Sigmoid colon (tissue), 4 donors: ENCODE results near the gene PCGF3.

ENCODE experiments used
- CTCF ChIP-seq, 4 experiments: fragments of 450-650 bp in 3 of 4; fragments of 200-600 bp in 1 of 4; IDR thresholded peaks; one replicate each; pipeline ENCODE4 v1.5.1; 2016 to 2019; ENCODE audit warnings: antibody characterized with exemption in 4 of 4, mild to moderate bottlenecking in 3 of 4, moderate library complexity in 2 of 4
- EP300 ChIP-seq, 4 donors: sonication (generic); formaldehyde crosslinking; IDR thresholded peaks; one replicate each; pipeline ENCODE4 v1.6.1; 2017; ENCODE audit warnings: antibody characterized with exemption in 4 of 4
- POLR2A ChIP-seq, 2 donors: fragments of 450-650 bp; IDR thresholded peaks; one replicate each; pipeline ENCODE4 v1.6.1; 2016; ENCODE audit warnings: antibody characterized with exemption in 2 of 2, mild to moderate bottlenecking in 2 of 2, moderate library complexity in 2 of 2
- POLR2AphosphoS5 ChIP-seq, 4 donors: sonication (generic); formaldehyde crosslinking; IDR thresholded peaks; one replicate each; pipeline ENCODE4 v1.6.1; 2017; ENCODE audit warnings: antibody characterized with exemption in 4 of 4

- no peak for TF ChIP-seq CTCF (IDR thresholded peaks at IDR 0.05)
- no peak for TF ChIP-seq POLR2AphosphoS5 (IDR thresholded peaks at IDR 0.05)
- no peak for TF ChIP-seq POLR2A (IDR thresholded peaks at IDR 0.05)
- no peak for TF ChIP-seq EP300 (IDR thresholded peaks at IDR 0.05)
These were observed 57.7 kb downstream of the PCGF3 start for GRCh38 chr4:763191-763810.
